Glomerular endothelial cell (primary cell): ENCODE data around the gene AKAP8L. TPM values are rescaled to one million over a fixed set of nuclear protein-coding genes. Genes with fewer than 3 reads are reported as not detected.
"Not testable (repeated sequence)": the region's sequence is repeated elsewhere in the genome, so short reads cannot be mapped to it uniquely, and the experiment has no call there.

ENCODE experiments used
- DNase-seq: peaks from one replicate; pipeline ENCODE4 v3.0.0-alpha.2; 2011; ENCODE audit warnings: low read depth, low spot score; ENCODE audit errors: extremely low read depth
- total RNA-seq: library from RNA; depleted of rRNA; stranded (reverse); fragments of >200 nt; gene quantifications from 2 replicates; pipeline ENCODE4 v1.2.3, GENCODE V29; 2015

The AKAP8L gene
- total RNA-seq, 1 donor from 2014 or later = 106 TPM

- DNase-seq = no peak
These were observed 731 bp upstream of the AKAP8L start for GRCh38 chr19:15419413-15420025.

GRCh38 chr19:15418231-15418578, 583 bp downstream of the AKAP8L start:
- DNase-seq = no peak

GRCh38 chr19:15417699-15418098, 1.1 kb downstream of the AKAP8L start:
- DNase-seq = no peak

- DNase-seq = no peak
These were observed 6.0 kb downstream of the AKAP8L start for GRCh38 chr19:15412832-15413231.

- not testable (repeated sequence) for DNase-seq
These were observed 7.4 kb downstream of the AKAP8L start for GRCh38 chr19:15411351-15411750.

GRCh38 chr19:15404780-15405211, 14.0 kb downstream of the AKAP8L start:
- no peak for DNase-seq

GRCh38 chr19:15404097-15404779, 14.6 kb downstream of the AKAP8L start:
- no peak for DNase-seq

- no peak for DNase-seq
These were observed 15.6 kb downstream of the AKAP8L start for GRCh38 chr19:15403151-15403531.

GRCh38 chr19:15402411-15403150, 16.2 kb downstream of the AKAP8L start:
- no peak for DNase-seq

GRCh38 chr19:15401397-15401710, 17.4 kb downstream of the AKAP8L start:
- DNase-seq = no peak

- DNase-seq = no peak
These were observed 18.0 kb downstream of the AKAP8L start for GRCh38 chr19:15400521-15401396.

GRCh38 chr19:15399635-15400034, 19.2 kb downstream of the AKAP8L start:
- DNase-seq = no peak

GRCh38 chr19:15399234-15399515, 19.6 kb downstream of the AKAP8L start:
- DNase-seq = no peak

GRCh38 chr19:15398501-15399233, 20.1 kb downstream of the AKAP8L start:
- DNase-seq = no peak

- DNase-seq = no peak
These were observed 21.0 kb downstream of the AKAP8L start for GRCh38 chr19:15397782-15398181.

- no peak for DNase-seq
These were observed 21.6 kb downstream of the AKAP8L start for GRCh38 chr19:15397236-15397635.

GRCh38 chr19:15396436-15396835, 22.4 kb downstream of the AKAP8L start:
- no peak for DNase-seq

GRCh38 chr19:15395251-15395650, 23.5 kb downstream of the AKAP8L start:
- not testable (repeated sequence) for DNase-seq

GRCh38 chr19:15394426-15394825, 24.4 kb downstream of the AKAP8L start:
- no peak for DNase-seq

GRCh38 chr19:15393963-15394362, 24.8 kb downstream of the AKAP8L start:
- no peak for DNase-seq

- DNase-seq = no peak
These were observed 28.0 kb downstream of the AKAP8L start for GRCh38 chr19:15390814-15391213.
